Gastroesophageal sphincter (tissue), 3 donors: ENCODE measurements around the gene NBDY.

Source experiments
- CTCF ChIP-seq, 4 experiments: fragments of 200-600 bp in 2 of 4; fragments of 450-650 bp in 2 of 4; sonication (generic) in 1 of 4; IDR thresholded peaks; one replicate each; pipeline ENCODE4 v1.5.1; 2017 to 2019; ENCODE audit warnings: antibody characterized with exemption in 4 of 4, mild to moderate bottlenecking in 2 of 4, moderate library complexity in 2 of 4
- EP300 ChIP-seq: sonication (generic); formaldehyde crosslinking; IDR thresholded peaks from one replicate; pipeline ENCODE4 v1.6.1; 2017; ENCODE audit warnings: antibody characterized with exemption, mild to moderate bottlenecking
- POLR2A ChIP-seq, 2 donors: fragments of 450-650 bp; IDR thresholded peaks; one replicate each; pipeline ENCODE4 v1.6.1; 2017; ENCODE audit warnings: antibody characterized with exemption in 2 of 2, mild to moderate bottlenecking in 2 of 2, moderate library complexity in 1 of 2
- POLR2AphosphoS5 ChIP-seq: sonication (generic); formaldehyde crosslinking; IDR thresholded peaks from one replicate; pipeline ENCODE4 v1.6.1; 2017; ENCODE audit warnings: antibody characterized with exemption

GRCh38 chrX:56786889-56787733, 58.1 kb downstream of the NBDY start:
- no peak for TF ChIP-seq CTCF (IDR thresholded peaks at IDR 0.05)
- no peak for TF ChIP-seq POLR2A (IDR thresholded peaks at IDR 0.05)
- TF ChIP-seq POLR2AphosphoS5: no peak
- TF ChIP-seq EP300: no peak
